GM21390 (cell line): ENCODE measurements around the gene PDE1C.

Experiments used
- ATAC-seq: cut with Tn5 transposase; IDR thresholded peaks from one replicate; pipeline ENCODE4 v1.9.1; 2021; ENCODE audit not compliant: unreplicated experiment

Gene PDE1C

DNA sequence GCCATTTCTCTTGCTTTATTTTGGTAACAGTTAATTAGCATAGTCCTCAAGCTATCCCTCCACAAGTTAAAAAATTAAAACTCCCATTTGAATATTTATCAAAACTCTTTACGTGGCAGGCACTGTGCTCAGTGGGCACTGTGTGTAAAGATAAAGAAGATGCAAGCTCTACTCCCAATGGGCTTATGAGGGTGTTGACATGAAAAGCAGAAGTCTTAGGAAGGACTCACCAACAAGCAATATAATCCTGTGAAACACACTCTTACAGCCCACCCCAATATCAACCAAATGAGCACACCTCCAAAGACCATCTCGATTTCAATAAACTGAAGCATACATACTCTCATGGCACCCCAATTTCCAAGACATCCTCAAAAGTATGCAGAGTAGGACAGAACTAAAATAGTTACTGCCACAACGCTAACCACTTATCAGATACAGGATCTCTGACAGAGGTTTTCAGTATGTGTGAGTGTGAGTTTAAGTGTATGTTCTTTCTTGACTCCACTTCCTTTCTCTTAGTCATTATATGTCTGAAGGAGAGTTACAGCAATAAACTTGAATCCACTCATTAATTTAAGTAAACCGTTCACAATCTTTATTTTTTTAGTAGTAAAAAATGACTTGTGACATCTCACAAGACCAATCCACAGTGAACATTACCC is 120.0 kb downstream of the PDE1C start:
- ATAC-seq, result no peak

DNA sequence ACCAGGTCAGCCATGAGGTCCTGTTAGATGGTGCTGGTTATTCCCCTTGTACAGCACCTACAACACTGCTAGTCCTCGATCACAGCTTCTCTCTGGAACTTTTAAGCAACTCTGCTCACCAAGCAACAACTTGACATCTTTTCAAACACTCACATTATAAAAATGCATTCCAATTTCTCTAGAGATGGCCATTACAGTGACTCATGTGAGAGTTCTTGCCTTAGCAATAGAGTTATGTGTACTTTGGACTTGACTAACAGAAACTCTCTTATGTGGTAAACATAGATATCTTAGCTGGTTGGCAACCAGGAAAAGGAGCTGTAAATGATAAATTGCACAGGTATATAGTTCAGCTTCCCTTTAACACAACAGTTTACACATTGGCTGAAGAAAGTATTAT is 122.2 kb downstream of the PDE1C start:
- no peak for ATAC-seq

DNA sequence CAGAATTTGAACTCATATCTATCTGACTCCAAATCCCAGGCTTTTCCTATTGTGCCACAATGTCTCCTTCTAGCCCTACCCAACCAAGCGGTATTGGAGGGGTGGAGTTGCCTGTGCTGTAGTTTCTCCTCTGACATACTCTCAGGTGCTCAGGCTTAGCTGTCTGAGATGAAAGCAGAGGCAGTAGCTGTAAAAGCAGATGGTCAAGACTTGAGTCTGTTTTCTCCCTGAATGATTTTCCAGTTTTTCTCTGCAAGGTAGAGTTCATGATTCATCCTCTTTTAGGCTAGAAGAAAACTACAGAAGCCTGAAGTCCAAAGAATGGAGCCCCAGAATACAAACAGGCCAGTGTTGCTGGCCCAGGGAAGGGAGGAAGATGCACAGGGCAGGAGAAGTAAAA is 130.0 kb downstream of the PDE1C start:
- no peak for ATAC-seq

DNA sequence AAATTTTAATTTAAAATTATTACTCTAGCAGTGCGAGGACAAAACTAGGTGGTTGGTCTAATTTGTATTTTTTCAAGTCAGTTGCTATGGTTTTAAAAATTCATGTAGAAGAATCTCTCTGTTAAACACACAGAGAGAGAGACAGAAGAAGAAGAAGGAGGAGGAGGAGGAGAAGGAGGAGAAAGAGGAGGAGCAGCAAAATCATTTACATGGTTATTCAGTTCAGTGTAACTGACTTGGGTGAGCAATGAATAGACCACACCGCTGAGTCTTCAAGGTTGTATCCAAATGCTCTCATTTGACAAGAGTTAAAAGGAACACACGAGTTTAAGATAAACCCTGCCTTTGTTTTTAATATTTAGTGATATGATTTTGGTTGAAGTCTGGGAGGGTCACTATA is 131.1 kb downstream of the PDE1C start:
- no peak for ATAC-seq

DNA sequence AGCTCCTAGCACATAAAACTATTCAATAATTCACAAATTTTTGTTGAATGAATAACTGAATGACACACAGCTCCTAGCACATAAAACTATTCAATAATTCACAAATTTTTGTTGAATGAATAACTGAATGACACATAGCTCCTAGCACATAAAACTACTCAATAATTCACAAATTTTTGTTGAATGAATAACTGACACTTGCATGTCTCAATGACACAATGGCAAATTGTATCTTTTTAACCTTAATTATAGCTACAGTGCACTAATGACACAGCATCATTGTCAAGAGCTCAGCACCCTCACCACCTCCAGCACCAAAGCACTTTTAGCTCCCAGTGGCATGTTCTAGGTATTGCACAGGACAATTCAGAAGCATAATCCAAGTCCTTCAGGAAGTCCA is 131.6 kb downstream of the PDE1C start:
- ATAC-seq, result no peak

DNA sequence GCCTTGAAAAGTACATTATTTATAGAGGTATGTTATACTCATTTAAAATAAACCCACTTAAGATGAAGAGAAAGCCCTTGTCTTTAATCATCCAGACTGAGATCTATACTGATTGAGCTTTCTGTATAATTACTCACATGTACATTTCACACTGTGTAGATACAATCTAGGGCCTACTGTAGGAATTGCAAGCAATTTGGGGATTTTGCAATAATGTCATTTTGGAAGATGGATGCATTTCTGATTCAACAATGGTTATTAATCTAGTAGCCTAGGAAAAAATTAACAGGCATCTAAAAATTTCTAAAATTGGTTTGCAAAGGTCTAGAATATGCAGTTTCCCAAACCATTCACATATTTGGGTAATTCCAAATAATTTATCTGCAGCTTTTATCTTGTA is 132.2 kb downstream of the PDE1C start:
- no peak for ATAC-seq

DNA sequence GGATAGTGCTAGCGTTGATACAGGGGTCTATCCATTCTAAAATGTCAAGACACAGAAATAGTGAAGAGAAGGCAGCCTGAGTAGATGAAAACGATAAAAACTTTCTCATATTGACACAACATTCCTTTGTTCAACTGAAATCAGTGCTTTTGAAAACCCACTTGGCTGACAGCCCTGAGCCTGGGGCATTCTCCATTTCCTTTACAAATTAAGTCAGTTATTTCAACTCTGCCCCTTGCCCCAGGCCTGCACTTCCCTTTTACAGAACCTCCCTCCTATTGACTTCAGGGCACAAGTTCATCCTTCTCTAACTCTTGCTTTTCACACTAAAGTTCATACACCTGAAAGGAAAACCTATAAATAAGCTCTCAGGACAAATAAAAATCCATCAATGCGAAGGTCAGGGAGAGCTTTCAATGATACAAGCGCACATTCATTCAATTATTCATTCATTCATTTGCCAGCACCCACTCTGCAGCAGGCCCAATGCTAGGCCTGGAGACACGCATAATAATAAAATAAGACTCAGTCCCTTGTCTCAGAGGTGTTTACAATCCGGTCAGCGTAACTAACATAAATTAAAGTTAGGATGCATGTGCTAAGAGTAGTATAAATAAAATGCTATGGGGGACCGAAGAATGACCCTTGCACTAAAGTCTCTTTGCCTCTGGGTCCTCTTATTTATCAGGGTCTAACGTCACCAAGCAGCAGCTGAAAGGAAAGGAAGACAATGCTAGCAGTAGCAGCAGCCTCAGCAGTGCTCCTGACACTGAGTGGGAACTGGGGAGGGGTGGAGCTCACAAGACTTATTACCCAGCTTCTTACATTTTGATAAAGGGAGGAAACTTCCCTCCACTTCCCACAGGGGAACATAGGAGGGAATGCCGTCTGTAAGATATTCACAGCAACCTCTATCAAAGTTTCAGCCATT is 134.8 kb downstream of the PDE1C start:
- ATAC-seq, result no peak

DNA sequence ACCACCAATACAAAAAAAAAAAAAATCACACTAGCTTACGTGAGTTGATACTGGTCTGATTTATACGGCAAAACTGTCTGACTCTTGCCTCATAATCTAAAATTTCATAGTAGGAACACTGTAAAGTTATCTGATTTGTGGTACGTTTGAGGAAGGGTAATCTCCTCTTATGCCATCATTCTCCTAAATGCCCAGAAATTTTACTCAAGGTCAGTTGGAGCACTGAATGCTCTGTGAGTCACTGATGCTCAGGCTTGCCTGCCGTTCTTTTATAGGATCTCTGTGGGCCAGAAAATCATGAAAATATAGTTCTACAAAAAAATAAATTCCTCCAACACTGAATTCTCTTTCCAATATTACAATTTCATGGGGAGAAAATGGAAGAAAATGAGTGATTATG is 135.7 kb downstream of the PDE1C start:
- no peak for ATAC-seq

DNA sequence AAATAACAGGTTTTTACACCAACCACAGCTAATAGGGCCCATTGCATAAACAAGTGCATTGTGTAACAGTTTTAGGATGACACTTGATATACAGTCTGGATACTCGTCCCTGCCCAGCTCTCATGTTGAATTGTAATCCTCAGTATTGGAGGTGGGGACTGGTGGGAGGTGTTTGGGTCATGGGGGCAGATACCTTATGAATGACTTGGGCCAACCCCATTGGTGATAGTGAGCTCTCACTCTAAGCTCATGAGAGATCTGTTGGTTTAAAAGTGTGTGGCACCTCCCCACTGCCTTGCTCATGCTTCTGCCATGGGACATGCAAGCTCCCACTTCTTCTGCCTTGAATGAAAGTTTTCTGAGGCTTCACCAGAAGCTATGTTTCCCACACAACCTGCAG is 136.7 kb downstream of the PDE1C start:
- no peak for ATAC-seq

DNA sequence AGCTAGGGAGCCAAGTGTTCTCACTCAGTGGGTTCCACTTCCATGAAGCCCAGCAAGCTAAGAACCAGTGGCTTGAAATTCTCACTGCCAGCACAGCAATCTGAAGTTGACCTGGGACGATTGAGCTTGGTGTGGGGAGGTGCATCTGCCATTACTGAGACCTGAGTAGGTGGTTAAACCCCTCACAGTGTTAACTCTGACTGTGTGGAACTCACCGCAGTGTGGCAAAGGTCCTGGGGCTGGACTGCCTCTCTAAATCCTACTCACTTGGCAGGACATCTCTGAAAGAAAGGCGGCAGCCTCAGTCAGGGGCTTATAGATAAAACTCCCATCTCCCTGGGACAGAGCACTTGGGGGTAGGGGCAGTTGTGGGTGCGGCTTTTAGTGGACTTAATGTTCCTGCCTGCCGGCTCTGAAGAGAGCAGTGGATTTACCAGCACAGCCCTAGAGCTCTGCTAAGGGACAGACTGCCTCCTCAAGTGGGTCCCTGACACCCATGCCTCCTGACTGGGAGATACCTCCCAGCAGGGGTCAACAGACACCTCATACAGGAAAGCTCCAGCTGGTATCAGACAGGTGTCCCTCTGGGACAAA is 143.1 kb downstream of the PDE1C start:
- ATAC-seq, result no peak

DNA sequence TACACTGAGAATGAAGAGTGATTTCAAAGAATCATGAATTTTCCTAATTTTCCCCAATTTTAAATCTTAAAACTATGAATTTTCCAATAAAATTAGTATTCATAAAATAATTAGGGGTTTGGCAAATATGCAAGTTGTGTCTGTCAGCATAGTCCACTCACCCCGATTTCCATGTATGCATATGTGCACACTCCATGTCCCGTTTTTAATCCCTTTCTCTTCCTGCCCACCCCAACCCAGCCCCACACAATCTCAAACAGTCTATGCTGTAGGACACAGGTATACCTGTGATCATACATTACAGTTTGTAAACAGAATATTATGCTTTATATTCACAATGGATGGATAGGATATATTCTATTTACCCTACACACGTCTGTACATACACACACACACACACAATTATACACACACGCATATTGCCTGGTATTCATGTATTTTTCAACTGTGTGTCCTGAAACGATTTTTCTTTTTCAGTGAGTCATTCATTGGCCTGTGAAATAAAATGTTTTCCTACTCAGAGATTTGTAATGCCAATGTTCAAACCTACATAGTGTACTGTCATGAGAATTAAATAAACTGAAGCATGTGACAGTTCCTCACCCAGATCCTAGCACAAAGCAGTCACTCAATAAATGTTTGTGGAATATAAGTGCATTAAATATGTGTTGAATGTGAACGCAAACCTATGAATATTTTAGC is 144.3 kb downstream of the PDE1C start:
- ATAC-seq, result no peak

DNA sequence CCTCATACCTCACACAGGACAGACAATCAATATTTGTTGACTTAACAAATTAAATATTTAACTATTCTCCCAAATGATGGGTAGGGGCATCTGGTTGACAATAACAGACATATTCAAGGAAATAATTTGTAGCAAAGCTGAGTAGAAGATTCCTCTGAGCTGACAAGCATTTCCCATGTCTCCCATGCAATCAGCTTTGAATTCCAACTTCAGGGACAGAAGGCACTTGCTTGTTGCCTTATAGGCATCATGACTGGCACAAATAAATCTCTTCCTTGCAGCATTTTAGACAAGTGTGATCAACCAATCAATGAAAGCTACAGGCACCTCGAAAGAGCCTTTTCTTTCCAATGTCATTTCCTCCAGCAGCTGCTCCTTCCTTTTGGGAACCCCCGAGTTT is 146.0 kb downstream of the PDE1C start:
- ATAC-seq, result no peak

DNA sequence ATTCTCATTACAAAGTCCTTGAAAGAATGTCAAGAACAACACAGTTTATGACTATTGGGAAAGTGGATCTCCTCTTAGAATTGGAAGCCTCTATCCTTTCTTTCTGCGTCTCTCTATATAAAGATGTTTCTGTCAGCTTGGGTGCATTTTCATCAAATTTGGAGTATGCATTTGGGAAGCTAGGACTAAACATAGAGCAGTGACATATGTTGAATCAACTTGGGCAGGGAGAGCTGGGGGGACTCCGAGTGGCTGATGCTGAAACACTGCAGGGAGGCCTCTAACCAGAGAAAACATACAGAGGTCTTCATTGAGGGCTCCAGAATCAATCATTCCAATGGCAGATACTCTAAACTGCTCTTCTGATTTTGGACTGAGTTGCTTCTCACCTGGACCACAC is 147.4 kb downstream of the PDE1C start:
- no peak for ATAC-seq

DNA sequence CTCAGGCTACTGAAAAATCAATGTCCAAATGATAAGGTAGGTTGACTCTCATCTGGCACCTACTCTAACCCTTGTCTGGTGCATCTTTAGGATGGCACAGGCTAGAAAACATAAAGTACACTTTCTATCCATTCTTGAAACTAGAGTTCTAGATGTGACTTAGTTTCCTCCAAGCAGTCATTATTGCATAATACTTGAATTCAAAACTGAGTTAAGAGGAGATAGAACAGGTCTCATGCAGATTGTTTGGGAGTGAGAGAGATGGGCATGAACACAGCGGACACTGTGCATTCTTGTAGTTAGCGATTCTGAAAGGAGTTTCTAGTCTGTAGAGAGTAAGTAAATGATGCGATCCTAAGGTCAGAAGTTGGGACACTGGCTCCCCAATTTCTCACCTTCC is 149.2 kb downstream of the PDE1C start:
- no peak for ATAC-seq

DNA sequence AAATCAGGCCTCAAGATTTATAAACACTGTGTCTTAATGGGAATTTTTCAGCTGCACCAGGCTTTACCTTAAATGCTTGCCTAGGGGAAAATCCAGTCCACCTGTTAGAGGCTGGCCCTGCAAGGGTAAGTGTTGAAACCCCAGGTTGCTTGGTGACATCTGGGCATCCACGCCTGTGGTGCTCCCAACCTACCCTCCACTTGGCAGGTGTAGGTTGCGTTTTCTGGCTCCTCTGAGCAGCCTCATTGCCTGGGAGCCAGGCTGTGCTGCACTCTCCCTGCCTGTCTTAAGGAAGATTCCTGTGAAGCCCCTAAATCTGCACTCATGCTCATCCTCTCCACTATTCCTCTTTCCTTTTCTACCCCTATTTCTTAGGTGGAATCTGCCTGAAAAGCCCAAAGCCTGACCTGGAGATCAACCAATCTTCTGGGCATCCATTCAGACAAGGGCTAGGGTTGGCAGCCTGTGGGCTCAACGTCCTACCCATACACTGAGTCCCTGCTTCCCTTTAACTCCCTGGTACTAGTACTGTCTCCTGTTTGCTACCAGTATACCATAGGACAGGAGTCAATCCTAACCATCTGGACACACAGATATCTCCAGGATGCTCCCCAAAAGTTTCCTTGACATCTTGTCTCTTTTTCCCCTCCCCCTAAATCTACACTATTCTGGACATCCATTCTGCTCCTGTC is 150.4 kb downstream of the PDE1C start:
- ATAC-seq, result no peak

DNA sequence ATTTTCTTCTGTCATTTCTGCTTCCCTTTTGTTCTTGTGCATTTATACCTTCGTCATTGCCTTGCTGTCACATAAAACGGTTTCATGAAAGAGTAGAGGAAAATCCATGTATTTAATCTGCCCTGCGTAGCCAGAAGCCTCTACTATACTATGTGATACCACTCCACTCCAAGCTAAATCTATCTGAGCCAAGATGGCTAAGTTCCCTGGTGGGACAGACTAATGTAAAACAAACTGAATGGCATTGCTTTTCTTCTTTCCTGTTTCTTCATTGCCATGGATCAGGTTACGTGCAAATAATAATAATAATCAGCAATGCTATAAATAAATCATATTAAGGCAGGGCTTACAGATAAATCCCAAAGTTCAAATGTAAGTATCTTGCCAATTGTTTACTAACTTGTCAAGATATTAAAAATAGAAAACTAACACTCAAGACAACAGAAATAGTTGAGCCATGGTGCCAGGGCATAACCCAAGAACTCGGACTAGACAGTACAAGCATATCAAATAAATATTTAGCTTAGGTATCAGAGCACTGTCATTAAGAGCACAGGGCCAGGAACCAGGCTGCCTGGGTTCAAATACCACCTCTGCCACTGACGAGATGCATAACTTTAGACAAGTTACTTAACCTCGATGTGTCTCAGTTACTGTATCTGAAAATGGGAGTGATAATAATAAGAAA is 151.4 kb downstream of the PDE1C start:
- no peak for ATAC-seq

DNA sequence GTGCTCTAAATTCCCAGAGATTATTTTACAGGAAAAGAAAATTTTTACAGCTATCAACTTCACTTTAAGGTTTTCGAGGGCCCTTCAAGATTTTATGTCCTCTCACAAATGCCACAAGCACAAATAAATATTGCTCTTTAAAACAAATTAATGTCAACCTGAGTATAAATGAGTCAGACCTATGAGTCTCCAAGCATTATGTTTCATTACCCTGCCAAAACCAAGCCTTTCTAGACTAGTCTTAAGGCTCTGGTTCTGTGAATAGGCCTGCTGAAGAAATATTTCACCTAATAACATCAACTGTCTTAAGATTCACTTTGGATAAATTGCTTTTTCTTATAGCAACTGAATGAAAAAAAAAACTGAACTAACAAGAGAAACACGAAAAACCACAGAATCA is 153.0 kb downstream of the PDE1C start:
- no peak for ATAC-seq

DNA sequence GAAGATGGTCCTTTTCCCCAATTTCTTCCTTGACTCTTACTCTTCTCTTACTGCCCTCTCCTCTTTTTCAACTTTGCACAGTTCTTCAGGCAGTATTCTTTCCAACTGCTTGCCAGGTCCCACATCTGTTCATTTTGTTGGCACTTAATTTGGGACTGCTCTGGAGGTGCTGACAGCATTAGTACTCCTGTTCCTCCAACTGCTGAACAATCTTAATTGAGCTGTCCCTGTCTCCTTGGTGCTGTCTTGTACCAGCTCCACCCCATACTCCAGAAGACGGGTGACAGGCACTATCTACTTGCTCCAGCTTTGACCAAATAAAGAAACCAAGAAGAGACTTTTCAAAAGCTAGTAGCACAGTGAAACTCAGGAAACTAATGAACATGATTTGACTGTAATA is 160.0 kb downstream of the PDE1C start:
- ATAC-seq, result no peak

DNA sequence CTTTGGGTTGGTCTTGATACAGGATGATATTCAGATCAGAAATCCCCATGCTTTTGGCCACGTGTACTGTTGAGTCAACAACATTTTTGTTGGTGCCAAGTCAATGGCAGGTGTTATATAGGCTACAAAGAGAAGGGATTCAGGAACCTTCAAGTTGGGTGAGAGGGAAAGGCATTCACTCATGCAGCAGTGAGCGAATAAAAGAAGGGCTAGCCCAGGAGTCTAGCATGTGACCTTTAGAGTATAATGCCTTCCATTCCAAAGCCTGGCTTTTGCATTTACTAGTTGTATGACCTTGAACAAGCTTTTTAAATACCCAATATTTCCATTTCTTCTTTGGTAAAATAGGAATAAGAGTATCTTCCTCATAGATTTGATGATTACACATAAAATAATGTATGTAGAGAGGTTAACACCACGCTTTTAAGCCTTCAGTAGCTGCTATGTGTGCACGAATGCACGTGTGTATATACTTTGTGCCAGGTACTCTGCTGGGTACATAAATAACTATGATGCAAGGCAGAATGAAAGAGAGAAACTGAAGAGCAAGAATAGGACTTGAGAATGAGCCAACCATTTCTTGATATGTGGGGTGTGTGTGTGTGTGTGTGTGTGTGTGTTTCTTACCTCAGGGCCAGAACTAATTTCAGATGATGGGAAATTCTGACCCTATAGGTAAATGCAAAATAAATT is 163.6 kb downstream of the PDE1C start:
- no peak for ATAC-seq

DNA sequence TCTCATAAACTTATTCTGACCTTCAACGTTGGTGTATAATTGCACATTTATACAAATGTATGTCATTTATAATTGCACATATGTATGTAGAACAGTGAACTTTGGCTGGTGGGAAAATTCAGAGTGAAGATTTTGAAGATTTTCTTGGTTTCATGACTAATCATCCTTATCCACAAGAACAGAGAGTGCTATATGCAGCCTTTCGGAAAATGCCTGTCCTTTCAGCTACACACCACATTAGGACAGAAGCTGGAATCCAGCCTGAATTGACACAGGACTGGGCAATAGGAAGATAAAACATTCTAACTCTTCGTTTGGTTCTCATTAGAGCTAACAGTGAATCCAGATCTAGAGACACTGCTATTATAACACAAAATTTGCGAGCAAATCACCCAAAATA is 166.2 kb downstream of the PDE1C start:
- ATAC-seq, result no peak
